GM12878 (cell line): ENCODE data around the gene TLR9. TPM values are rescaled to one million over a fixed set of nuclear protein-coding genes. Genes with fewer than 3 reads are reported as not detected.

Experiments used
- BACH1 ChIP-seq: fragments of 450-650 bp; IDR thresholded peaks from 2 replicates; pipeline ENCODE4 v1.6.1; 2017; ENCODE audit warnings: mild to moderate bottlenecking, borderline replicate concordance
- BCL11A ChIP-seq: IDR thresholded peaks from 2 replicates; pipeline ENCODE4 v1.6.1; 2011; ENCODE audit warnings: low read depth, low read length
- BCL3 ChIP-seq: IDR thresholded peaks from 2 replicates; pipeline ENCODE4 v1.6.1; 2011; ENCODE audit warnings: borderline replicate concordance, low read depth, mild to moderate bottlenecking, moderate library complexity, low read length; ENCODE audit not compliant: insufficient read depth, poor library complexity, severe bottlenecking
- BHLHE40 ChIP-seq, 2 experiments: fragments of 450-650 bp in 1 of 2; IDR thresholded peaks; 2 replicates each; pipeline ENCODE4 v1.6.1; 2011 to 2017; ENCODE audit warnings: low read depth in 2 of 2, borderline replicate concordance in 1 of 2, improper control_type of control experiment in 1 of 2, low read length in 1 of 2, mild to moderate bottlenecking in 1 of 2
- CHD1 ChIP-seq: IDR thresholded peaks from 2 replicates; pipeline ENCODE4 v1.6.1; 2012; ENCODE audit warnings: low read depth, low read length, improper control_type of control experiment
- EED ChIP-seq: sonication (generic); IDR thresholded peaks from 2 replicates; pipeline ENCODE4 v1.6.1; 2016; ENCODE audit warnings: antibody characterized with exemption, low read depth
- EGR1 ChIP-seq, 2 experiments: IDR thresholded peaks; 1 replicate in 1 of 2; 2 replicates in 1 of 2; pipeline ENCODE4 v1.6.1; 2011 to 2012; ENCODE audit warnings: low read depth in 2 of 2, low read length in 2 of 2, borderline replicate concordance in 1 of 2, mild to moderate bottlenecking in 1 of 2, moderate library complexity in 1 of 2
- GATAD2B ChIP-seq: fragments of 450-650 bp; conservative IDR thresholded peaks from 2 replicates; pipeline ENCODE4 v1.6.1; 2017; ENCODE audit warnings: low read depth, mild to moderate bottlenecking, moderate library complexity
- IKZF2 ChIP-seq, 2 experiments: fragments of 450-650 bp; IDR thresholded peaks; 2 replicates each; pipeline ENCODE4 v1.6.1; 2017; ENCODE audit warnings: mild to moderate bottlenecking in 2 of 2, moderate library complexity in 2 of 2
- LARP7 ChIP-seq: fragments of 450-650 bp; IDR thresholded peaks from 2 replicates; pipeline ENCODE4 v1.6.1; 2017; ENCODE audit warnings: mild to moderate bottlenecking
- MEF2A ChIP-seq: IDR thresholded peaks from 2 replicates; pipeline ENCODE4 v1.6.1; 2011; ENCODE audit warnings: low read depth, mild to moderate bottlenecking, low read length, moderate library complexity; ENCODE audit not compliant: insufficient read depth
- NBN ChIP-seq: fragments of 450-650 bp; IDR thresholded peaks from 2 replicates; pipeline ENCODE4 v1.6.1; 2016
- PAX5 ChIP-seq: IDR thresholded peaks from 2 replicates; pipeline ENCODE4 v1.6.1; 2011; ENCODE audit warnings: low read depth, low read length, borderline replicate concordance
- PML ChIP-seq: IDR thresholded peaks from 2 replicates; pipeline ENCODE4 v1.6.1; 2012; ENCODE audit warnings: low read length, inconsistent platforms
- POLR2A ChIP-seq: IDR thresholded peaks from 2 replicates; pipeline ENCODE4 v1.6.1; 2011; ENCODE audit warnings: low read depth, mild to moderate bottlenecking, low read length
- POLR2AphosphoS2 ChIP-seq: IDR thresholded peaks from 2 replicates; pipeline ENCODE4 v1.6.1; 2011; ENCODE audit warnings: low read depth, mild to moderate bottlenecking, low read length, improper control_type of control experiment, moderate library complexity
- RB1 ChIP-seq: fragments of 450-650 bp; formaldehyde crosslinking; IDR thresholded peaks from 2 replicates; pipeline ENCODE4 v1.6.1; 2017; ENCODE audit warnings: mild to moderate bottlenecking, borderline replicate concordance
- RELA ChIP-seq: fragments of 450-650 bp; IDR thresholded peaks from 2 replicates; pipeline ENCODE4 v1.8.0; 2014; ENCODE audit warnings: borderline replicate concordance; ENCODE audit not compliant: partially characterized antibody
- SPI1 ChIP-seq: IDR thresholded peaks from 2 replicates; pipeline ENCODE4 v1.6.1; 2011; ENCODE audit warnings: low read depth, mild to moderate bottlenecking, low read length, moderate library complexity, borderline replicate concordance; ENCODE audit not compliant: insufficient read depth
- TAF1 ChIP-seq: IDR thresholded peaks from 2 replicates; pipeline ENCODE4 v1.6.1; 2011; ENCODE audit warnings: mild to moderate bottlenecking, low read depth, low read length, borderline replicate concordance
- polyA plus RNA-seq, 11 experiments: library from polyadenylated mRNA; depleted of rRNA in 4 of 11; unstranded in 6 of 11; stranded (reverse) in 5 of 11; fragments of >200 nt; fragmentation: Nextera tagmentation in 4 of 11; fragmentation: Illumina TruSeq in 1 of 11; extraction: Ambion mirVana in 4 of 11; extraction: Trizol in 1 of 11; gene quantifications; 1 replicate in 1 of 11; 2 replicates in 10 of 11; pipeline versions ENCODE4 v1.2.1 to v1.2.3, GENCODE V29; 2011 to 2016; ENCODE audit warnings: inconsistent platforms in 2 of 11, missing spikeins in 2 of 11, low read depth in 1 of 11
- total RNA-seq, 4 experiments: library from RNA; depleted of rRNA in 3 of 4; stranded (reverse); fragments of >200 nt in 3 of 4; fragmentation: Illumina TruSeq in 1 of 4; extraction: Trizol in 1 of 4; gene quantifications; 2 replicates each; pipeline versions ENCODE4 v1.2.1 to v1.2.3, GENCODE V29; 2013 to 2021
- TF ChIP-seq, protein P1 (sequence below): IDR thresholded peaks from 2 replicates; pipeline ENCODE4 v1.6.1; 2012; ENCODE audit warnings: low read depth, low read length, improper control_type of control experiment
- TF ChIP-seq, protein P2 (sequence below): fragments of 450-650 bp; conservative IDR thresholded peaks from 2 replicates; pipeline ENCODE4 v1.6.1; 2017; ENCODE audit warnings: mild to moderate bottlenecking, moderate library complexity
- TF ChIP-seq, protein P3 (sequence below): IDR thresholded peaks from 2 replicates; pipeline ENCODE4 v1.6.1; 2012; ENCODE audit warnings: mild to moderate bottlenecking, low read depth, low read length

The TLR9 gene
- total and polyA plus RNA-seq, 10 of the 15 experiments (the other 5 are each of a cell fraction or from before 2014, with no cell fraction given) = 0.10 to 4.8 (median 0.53) TPM; not detected in 1

- TF ChIP-seq PAX5 = peak; percentile 8; the same call in 1 of the 2 replicates
- TF ChIP-seq, protein P1, sequence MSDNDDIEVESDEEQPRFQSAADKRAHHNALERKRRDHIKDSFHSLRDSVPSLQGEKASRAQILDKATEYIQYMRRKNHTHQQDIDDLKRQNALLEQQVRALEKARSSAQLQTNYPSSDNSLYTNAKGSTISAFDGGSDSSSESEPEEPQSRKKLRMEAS = peak; percentile 44; the same call in 1 of the 2 replicates
- TF ChIP-seq CHD1 = no peak
- peak; percentile 61; the same call in 1 of the 2 replicates for TF ChIP-seq TAF1
- peak; percentile 83 for TF ChIP-seq GATAD2B
- TF ChIP-seq EGR1 (IDR thresholded peaks at IDR 0.05; ENCODE audit: borderline replicate concordance in 1 of 2, low read depth in 2 of 2, low read length in 2 of 2) = peak in 1 of 2 experiments; percentile 66; a peak in 1 of 3 replicates
- 0 out of 2 replicates have a peak, but pooled peaks have one; percentile 35 for TF ChIP-seq MEF2A
- TF ChIP-seq BCL3 = peak; percentile 48
- peak; percentile 95 for TF ChIP-seq POLR2AphosphoS2
- TF ChIP-seq, protein P2, sequence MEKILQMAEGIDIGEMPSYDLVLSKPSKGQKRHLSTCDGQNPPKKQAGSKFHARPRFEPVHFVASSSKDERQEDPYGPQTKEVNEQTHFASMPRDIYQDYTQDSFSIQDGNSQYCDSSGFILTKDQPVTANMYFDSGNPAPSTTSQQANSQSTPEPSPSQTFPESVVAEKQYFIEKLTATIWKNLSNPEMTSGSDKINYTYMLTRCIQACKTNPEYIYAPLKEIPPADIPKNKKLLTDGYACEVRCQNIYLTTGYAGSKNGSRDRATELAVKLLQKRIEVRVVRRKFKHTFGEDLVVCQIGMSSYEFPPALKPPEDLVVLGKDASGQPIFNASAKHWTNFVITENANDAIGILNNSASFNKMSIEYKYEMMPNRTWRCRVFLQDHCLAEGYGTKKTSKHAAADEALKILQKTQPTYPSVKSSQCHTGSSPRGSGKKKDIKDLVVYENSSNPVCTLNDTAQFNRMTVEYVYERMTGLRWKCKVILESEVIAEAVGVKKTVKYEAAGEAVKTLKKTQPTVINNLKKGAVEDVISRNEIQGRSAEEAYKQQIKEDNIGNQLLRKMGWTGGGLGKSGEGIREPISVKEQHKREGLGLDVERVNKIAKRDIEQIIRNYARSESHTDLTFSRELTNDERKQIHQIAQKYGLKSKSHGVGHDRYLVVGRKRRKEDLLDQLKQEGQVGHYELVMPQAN = peak; percentile 85
- peak; percentile 68; the same call in 1 of the 2 replicates for TF ChIP-seq LARP7
- TF ChIP-seq POLR2A = peak; percentile 93
- TF ChIP-seq PML = peak; percentile 95
- TF ChIP-seq NBN = no peak
- TF ChIP-seq RELA = no peak
- TF ChIP-seq RB1 = peak; percentile 64; the same call in 1 of the 2 replicates
- TF ChIP-seq, protein P3, sequence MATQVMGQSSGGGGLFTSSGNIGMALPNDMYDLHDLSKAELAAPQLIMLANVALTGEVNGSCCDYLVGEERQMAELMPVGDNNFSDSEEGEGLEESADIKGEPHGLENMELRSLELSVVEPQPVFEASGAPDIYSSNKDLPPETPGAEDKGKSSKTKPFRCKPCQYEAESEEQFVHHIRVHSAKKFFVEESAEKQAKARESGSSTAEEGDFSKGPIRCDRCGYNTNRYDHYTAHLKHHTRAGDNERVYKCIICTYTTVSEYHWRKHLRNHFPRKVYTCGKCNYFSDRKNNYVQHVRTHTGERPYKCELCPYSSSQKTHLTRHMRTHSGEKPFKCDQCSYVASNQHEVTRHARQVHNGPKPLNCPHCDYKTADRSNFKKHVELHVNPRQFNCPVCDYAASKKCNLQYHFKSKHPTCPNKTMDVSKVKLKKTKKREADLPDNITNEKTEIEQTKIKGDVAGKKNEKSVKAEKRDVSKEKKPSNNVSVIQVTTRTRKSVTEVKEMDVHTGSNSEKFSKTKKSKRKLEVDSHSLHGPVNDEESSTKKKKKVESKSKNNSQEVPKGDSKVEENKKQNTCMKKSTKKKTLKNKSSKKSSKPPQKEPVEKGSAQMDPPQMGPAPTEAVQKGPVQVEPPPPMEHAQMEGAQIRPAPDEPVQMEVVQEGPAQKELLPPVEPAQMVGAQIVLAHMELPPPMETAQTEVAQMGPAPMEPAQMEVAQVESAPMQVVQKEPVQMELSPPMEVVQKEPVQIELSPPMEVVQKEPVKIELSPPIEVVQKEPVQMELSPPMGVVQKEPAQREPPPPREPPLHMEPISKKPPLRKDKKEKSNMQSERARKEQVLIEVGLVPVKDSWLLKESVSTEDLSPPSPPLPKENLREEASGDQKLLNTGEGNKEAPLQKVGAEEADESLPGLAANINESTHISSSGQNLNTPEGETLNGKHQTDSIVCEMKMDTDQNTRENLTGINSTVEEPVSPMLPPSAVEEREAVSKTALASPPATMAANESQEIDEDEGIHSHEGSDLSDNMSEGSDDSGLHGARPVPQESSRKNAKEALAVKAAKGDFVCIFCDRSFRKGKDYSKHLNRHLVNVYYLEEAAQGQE = no peak
- peak in 1 of 2 experiments; percentile 70; a peak in 2 of 4 replicates for TF ChIP-seq BHLHE40 (IDR thresholded peaks at IDR 0.05; ENCODE audit: borderline replicate concordance in 1 of 2, low read depth in 2 of 2, low read length in 1 of 2)
- peak; percentile 56 for TF ChIP-seq EED
- TF ChIP-seq SPI1 = peak; percentile 51; the same call in 1 of the 2 replicates
- 0 out of 2 replicates have a peak, but pooled peaks have one; percentile 36 for TF ChIP-seq BCL11A
- peak; percentile 81 to 84 for TF ChIP-seq IKZF2 (IDR thresholded peaks at IDR 0.05)
- TF ChIP-seq BACH1 = 0 out of 2 replicates have a peak, but pooled peaks have one; percentile 65
Observed at GRCh38 chr3:52197842-52198625, 27.4 kb downstream of the TLR9 start, which contains the start of gene ALAS1 (continued).
